Ectodermal cell (in vitro differentiated cells): Measurements from ENCODE around the gene GAPDH.
"Not testable (repeated sequence)": the region's sequence is repeated elsewhere in the genome, so short reads cannot be mapped to it uniquely, and the experiment has no call there.

ENCODE experiments used
- H3K27ac ChIP-seq: 2 replicates; pipeline ENCODE4 v1.7.0; 2013; ENCODE audit warnings: mild to moderate bottlenecking, low read depth, low read length; ENCODE audit not compliant: insufficient read depth, poor library complexity, severe bottlenecking
- H3K27me3 ChIP-seq: 2 replicates; pipeline ENCODE4 v1.7.0; 2013; ENCODE audit warnings: mild to moderate bottlenecking, low read length; ENCODE audit not compliant: insufficient read depth, control insufficient read depth, poor library complexity, severe bottlenecking
- H3K36me3 ChIP-seq: one replicate; pipeline ENCODE4 v1.7.0; 2013; ENCODE audit warnings: low read length; ENCODE audit not compliant: control insufficient read depth, insufficient read depth
- H3K4me1 ChIP-seq: one replicate; pipeline ENCODE4 v1.7.0; 2013; ENCODE audit warnings: low read length; ENCODE audit not compliant: control insufficient read depth, insufficient read depth
- H3K4me3 ChIP-seq: 2 replicates; pipeline ENCODE4 v1.7.0; 2013; ENCODE audit warnings: low read depth, low read length, control low read depth; ENCODE audit not compliant: insufficient read depth
- H3K9me3 ChIP-seq: 2 replicates; pipeline ENCODE4 v1.7.0; 2013; ENCODE audit warnings: mild to moderate bottlenecking, low read length, moderate library complexity; ENCODE audit not compliant: control insufficient read depth
- WGBS, 2 experiments: methylation state at CpG; one replicate each; pipeline ENCODE4 v1.1.7; 2013; ENCODE audit warnings: missing lambda C conversion rate in 2 of 2; 5-methylcytosine and 5-hydroxymethylcytosine counted together

Gene GAPDH

DNA sequence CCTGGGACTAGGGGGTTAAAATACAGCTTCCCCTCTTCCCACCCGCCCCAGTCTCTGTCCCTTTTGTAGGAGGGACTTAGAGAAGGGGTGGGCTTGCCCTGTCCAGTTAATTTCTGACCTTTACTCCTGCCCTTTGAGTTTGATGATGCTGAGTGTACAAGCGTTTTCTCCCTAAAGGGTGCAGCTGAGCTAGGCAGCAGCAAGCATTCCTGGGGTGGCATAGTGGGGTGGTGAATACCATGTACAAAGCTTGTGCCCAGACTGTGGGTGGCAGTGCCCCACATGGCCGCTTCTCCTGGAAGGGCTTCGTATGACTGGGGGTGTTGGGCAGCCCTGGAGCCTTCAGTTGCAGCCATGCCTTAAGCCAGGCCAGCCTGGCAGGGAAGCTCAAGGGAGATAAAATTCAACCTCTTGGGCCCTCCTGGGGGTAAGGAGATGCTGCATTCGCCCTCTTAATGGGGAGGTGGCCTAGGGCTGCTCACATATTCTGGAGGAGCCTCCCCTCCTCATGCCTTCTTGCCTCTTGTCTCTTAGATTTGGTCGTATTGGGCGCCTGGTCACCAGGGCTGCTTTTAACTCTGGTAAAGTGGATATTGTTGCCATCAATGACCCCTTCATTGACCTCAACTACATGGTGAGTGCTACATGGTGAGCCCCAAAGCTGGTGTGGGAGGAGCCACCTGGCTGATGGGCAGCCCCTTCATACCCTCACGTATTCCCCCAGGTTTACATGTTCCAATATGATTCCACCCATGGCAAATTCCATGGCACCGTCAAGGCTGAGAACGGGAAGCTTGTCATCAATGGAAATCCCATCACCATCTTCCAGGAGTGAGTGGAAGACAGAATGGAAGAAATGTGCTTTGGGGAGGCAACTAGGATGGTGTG is 1.9 kb downstream of the GAPDH start:
- H3K9me3 ChIP-seq, result no peaks in the 10 kb centered on the region
- peaks cover 36% of the 10 kb centered on the region for H3K36me3 ChIP-seq
- no peaks in the 10 kb centered on the region for H3K27me3 ChIP-seq
- no peak overlapping the region for H3K27ac ChIP-seq
- WGBS, 2 experiments, result 68 to 72% methylated on average over 10 of the region's 10 CpGs
- H3K4me3 ChIP-seq, result peak overlapping the region; percentile 99
- peaks cover 30% of the 10 kb centered on the region for H3K4me1 ChIP-seq

GRCh38 chr12:6536894-6537579 is 2.7 kb downstream of the GAPDH start:
- H3K36me3 ChIP-seq, result peaks cover 35% of the 10 kb centered on the region
- WGBS, 2 experiments, result 93 to 94% methylated on average over 19 of the region's 19 CpGs
- peaks cover 25% of the 10 kb centered on the region for H3K4me1 ChIP-seq
- no peaks in the 10 kb centered on the region for H3K27me3 ChIP-seq
- no peak overlapping the region for H3K4me3 ChIP-seq
- no peaks in the 10 kb centered on the region for H3K9me3 ChIP-seq
- H3K27ac ChIP-seq, result no peak overlapping the region

DNA sequence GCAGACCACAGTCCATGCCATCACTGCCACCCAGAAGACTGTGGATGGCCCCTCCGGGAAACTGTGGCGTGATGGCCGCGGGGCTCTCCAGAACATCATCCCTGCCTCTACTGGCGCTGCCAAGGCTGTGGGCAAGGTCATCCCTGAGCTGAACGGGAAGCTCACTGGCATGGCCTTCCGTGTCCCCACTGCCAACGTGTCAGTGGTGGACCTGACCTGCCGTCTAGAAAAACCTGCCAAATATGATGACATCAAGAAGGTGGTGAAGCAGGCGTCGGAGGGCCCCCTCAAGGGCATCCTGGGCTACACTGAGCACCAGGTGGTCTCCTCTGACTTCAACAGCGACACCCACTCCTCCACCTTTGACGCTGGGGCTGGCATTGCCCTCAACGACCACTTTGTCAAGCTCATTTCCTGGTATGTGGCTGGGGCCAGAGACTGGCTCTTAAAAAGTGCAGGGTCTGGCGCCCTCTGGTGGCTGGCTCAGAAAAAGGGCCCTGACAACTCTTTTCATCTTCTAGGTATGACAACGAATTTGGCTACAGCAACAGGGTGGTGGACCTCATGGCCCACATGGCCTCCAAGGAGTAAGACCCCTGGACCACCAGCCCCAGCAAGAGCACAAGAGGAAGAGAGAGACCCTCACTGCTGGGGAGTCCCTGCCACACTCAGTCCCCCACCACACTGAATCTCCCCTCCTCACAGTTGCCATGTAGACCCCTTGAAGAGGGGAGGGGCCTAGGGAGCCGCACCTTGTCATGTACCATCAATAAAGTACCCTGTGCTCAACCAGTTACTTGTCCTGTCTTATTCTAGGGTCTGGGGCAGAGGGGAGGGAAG is 3.5 kb downstream of the GAPDH start:
- not testable (repeated sequence) for H3K4me3 ChIP-seq, H3K9me3 ChIP-seq, H3K27me3 ChIP-seq, H3K27ac ChIP-seq
- Histone ChIP-seq H3K4me1 (peaks cover 17% of the 10 kb centered on the region), H3K36me3 (peaks cover 35% of the 10 kb centered on the region)
- 75 to 76% methylated on average over 17 of the region's 17 CpGs for WGBS, 2 experiments

- Histone ChIP-seq H3K27ac (no peak overlapping the region), H3K36me3 (peaks cover 35% of the 10 kb centered on the region), H3K4me1 (peaks cover 13% of the 10 kb centered on the region), H3K4me3 (no peak overlapping the region), H3K9me3 (no peaks in the 10 kb centered on the region), H3K27me3 (no peaks in the 10 kb centered on the region)
- 85 to 89% methylated on average over 24 of the region's 24 CpGs for WGBS, 2 experiments
Observed at GRCh38 chr12:6538420-6539313, 4.3 kb downstream of the GAPDH start.

- Histone ChIP-seq H3K4me3 (no peak overlapping the region), H3K9me3 (no peaks in the 10 kb centered on the region), H3K36me3 (peaks cover 35% of the 10 kb centered on the region), H3K27me3 (no peaks in the 10 kb centered on the region), H3K4me1 (peaks cover 13% of the 10 kb centered on the region), H3K27ac (no peak overlapping the region)
- 91 to 92% methylated on average over 5 of the region's 5 CpGs for WGBS, 2 experiments
Observed at GRCh38 chr12:6539314-6539682, 5.0 kb downstream of the GAPDH start.

- peaks cover 35% of the 10 kb centered on the region for H3K36me3 ChIP-seq
- H3K4me3 ChIP-seq, result no peak overlapping the region
- peaks cover 13% of the 10 kb centered on the region for H3K4me1 ChIP-seq
- no peaks in the 10 kb centered on the region for H3K9me3 ChIP-seq
- 85 to 87% methylated on average over 14 of the region's 14 CpGs for WGBS, 2 experiments
- no peak overlapping the region for H3K27ac ChIP-seq
- H3K27me3 ChIP-seq, result no peaks in the 10 kb centered on the region
Observed at GRCh38 chr12:6539707-6540134, 5.4 kb downstream of the GAPDH start.

DNA sequence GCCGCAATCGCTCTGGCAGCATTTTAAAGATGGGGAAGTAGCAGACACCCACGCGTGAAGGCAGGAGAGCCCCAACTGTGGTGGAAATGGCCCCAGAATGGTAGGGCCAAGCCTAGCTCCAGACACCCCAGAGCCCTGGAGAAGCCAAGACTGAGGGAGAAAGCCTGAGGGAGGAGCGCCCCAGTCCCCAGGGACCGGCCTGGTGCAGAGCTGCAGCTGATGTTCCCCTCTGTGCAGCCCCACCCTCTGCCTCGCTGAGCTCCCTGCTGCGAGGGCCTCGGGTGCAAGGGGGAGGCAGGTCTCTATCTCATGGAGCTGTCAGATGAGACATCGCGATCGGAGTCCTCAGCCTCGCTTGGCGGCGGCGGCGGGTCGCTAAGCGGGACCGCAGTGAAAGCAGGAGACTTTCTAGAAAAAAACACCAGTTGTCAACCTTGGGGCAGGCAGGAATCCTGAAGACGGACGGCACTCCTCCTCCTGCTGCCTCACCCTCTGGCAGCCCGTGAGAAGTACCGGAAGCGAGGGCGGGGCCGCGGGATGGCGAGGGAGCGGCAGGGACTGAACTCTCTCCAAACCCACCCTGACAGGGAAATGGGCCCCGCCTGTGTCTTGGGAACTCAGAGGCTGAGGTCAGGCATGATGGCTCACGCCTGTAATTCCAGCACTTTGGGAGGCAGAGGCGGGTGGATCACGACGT is 6.0 kb downstream of the GAPDH start:
- no peaks in the 10 kb centered on the region for H3K27me3 ChIP-seq
- H3K4me1 ChIP-seq, result peaks cover 13% of the 10 kb centered on the region
- H3K9me3 ChIP-seq, result no peaks in the 10 kb centered on the region
- 32 to 34% methylated on average over 35 of the region's 35 CpGs for WGBS, 2 experiments
- H3K36me3 ChIP-seq, result peaks cover 33% of the 10 kb centered on the region
- no peak overlapping the region for H3K27ac ChIP-seq
- H3K4me3 ChIP-seq, result no peak overlapping the region

- peaks cover 27% of the 10 kb centered on the region for H3K36me3 ChIP-seq
Observed at GRCh38 chr12:6541371-6542165, 7.3 kb downstream of the GAPDH start.

More at GRCh38 chr12:6541371-6542165, 7.3 kb downstream of the GAPDH start:
- H3K4me1 ChIP-seq, result peaks cover 4% of the 10 kb centered on the region
- H3K27me3 ChIP-seq, result no peaks in the 10 kb centered on the region
- no peak overlapping the region for H3K27ac ChIP-seq
- no peak overlapping the region for H3K4me3 ChIP-seq
- no peaks in the 10 kb centered on the region for H3K9me3 ChIP-seq
- 93 to 95% methylated on average over 26 of the region's 26 CpGs for WGBS, 2 experiments
